GM21528 (cell line): Measurements from ENCODE around the gene MPRIP.
"Not testable (repeated sequence)": the region's sequence is repeated elsewhere in the genome, so short reads cannot be mapped to it uniquely, and the experiment has no call there.

Experiments used
- ATAC-seq: cut with Tn5 transposase; IDR thresholded peaks from one replicate; pipeline ENCODE4 v1.9.1; 2021; ENCODE audit warnings: mild to moderate bottlenecking, moderate library complexity; ENCODE audit not compliant: unreplicated experiment, low FRiP score

Gene MPRIP

GRCh38 chr17:17122781-17123483 lies 80.7 kb downstream of the MPRIP start:
- no peak for ATAC-seq

GRCh38 chr17:17124341-17124740 lies 82.1 kb downstream of the MPRIP start:
- ATAC-seq = no peak

- ATAC-seq = no peak
These were observed 83.2 kb downstream of the MPRIP start for GRCh38 chr17:17125136-17126084.

GRCh38 chr17:17126131-17127110 lies 84.2 kb downstream of the MPRIP start:
- ATAC-seq = no peak

- ATAC-seq = no peak
These were observed 84.9 kb downstream of the MPRIP start for GRCh38 chr17:17127156-17127555.

- ATAC-seq = no peak
These were observed 85.6 kb downstream of the MPRIP start for GRCh38 chr17:17127730-17128291.

GRCh38 chr17:17128476-17129075 lies 86.3 kb downstream of the MPRIP start:
- ATAC-seq = no peak

- ATAC-seq = no peak
These were observed 87.2 kb downstream of the MPRIP start for GRCh38 chr17:17129466-17129865.

GRCh38 chr17:17130077-17130844 lies 88.0 kb downstream of the MPRIP start:
- ATAC-seq = no peak

- ATAC-seq = no peak
These were observed 89.6 kb downstream of the MPRIP start for GRCh38 chr17:17131839-17132238.

- no peak for ATAC-seq
These were observed 90.5 kb downstream of the MPRIP start for GRCh38 chr17:17132746-17133145.

GRCh38 chr17:17134051-17134956 lies 92.0 kb downstream of the MPRIP start:
- no peak for ATAC-seq

- no peak for ATAC-seq
These were observed 92.7 kb downstream of the MPRIP start for GRCh38 chr17:17134957-17135333.

GRCh38 chr17:17136221-17136620 lies 94.0 kb downstream of the MPRIP start:
- not testable (repeated sequence) for ATAC-seq

- ATAC-seq = no peak
These were observed 95.7 kb downstream of the MPRIP start for GRCh38 chr17:17137731-17138585.

GRCh38 chr17:17139972-17140589 lies 97.8 kb downstream of the MPRIP start:
- no peak for ATAC-seq

- no peak for ATAC-seq
These were observed 98.3 kb downstream of the MPRIP start for GRCh38 chr17:17140590-17140980.
